HG02852 (cell line): ENCODE measurements around the gene IL1RAPL2.
"Not testable (repeated sequence)": the region's sequence is repeated elsewhere in the genome, so short reads cannot be mapped to it uniquely, and the experiment has no call there.

ENCODE experiments used
- ATAC-seq: cut with Tn5 transposase; IDR thresholded peaks from one replicate; pipeline ENCODE4 v1.9.1; 2021; ENCODE audit warnings: mild to moderate bottlenecking, moderate library complexity; ENCODE audit not compliant: unreplicated experiment

Gene IL1RAPL2

GRCh38 chrX:104565791-104566680 is at the start of gene IL1RAPL2:
IL1RAPL2 (plus strand) TSS chrX:104566199.
- ATAC-seq, result no peak

- no peak for ATAC-seq
Observed at GRCh38 chrX:104522386-104522785, 43.6 kb upstream of the IL1RAPL2 start.

- no peak for ATAC-seq
Observed at GRCh38 chrX:104523858-104524257, 42.1 kb upstream of the IL1RAPL2 start.

- no peak for ATAC-seq
Observed at GRCh38 chrX:104539081-104539480, 26.9 kb upstream of the IL1RAPL2 start.

GRCh38 chrX:104542447-104542846 is 23.6 kb upstream of the IL1RAPL2 start:
- ATAC-seq, result not testable (repeated sequence)

- ATAC-seq, result no peak
Observed at GRCh38 chrX:104564335-104564734, 1.7 kb upstream of the IL1RAPL2 start.

GRCh38 chrX:104564921-104565703 is 887 bp upstream of the IL1RAPL2 start:
- no peak for ATAC-seq

GRCh38 chrX:104566681-104567501 is 892 bp downstream of the IL1RAPL2 start:
- no peak for ATAC-seq

- ATAC-seq, result no peak
Observed at GRCh38 chrX:104567506-104567905, 1.5 kb downstream of the IL1RAPL2 start.

- no peak for ATAC-seq
Observed at GRCh38 chrX:104568304-104568915, 2.4 kb downstream of the IL1RAPL2 start.

- no peak for ATAC-seq
Observed at GRCh38 chrX:104618106-104618895, 52.3 kb downstream of the IL1RAPL2 start.

- no peak for ATAC-seq
Observed at GRCh38 chrX:104621781-104622180, 55.8 kb downstream of the IL1RAPL2 start.

GRCh38 chrX:104641176-104641575 is 75.2 kb downstream of the IL1RAPL2 start:
- no peak for ATAC-seq

- ATAC-seq, result no peak
Observed at GRCh38 chrX:104647084-104647483, 81.1 kb downstream of the IL1RAPL2 start.

GRCh38 chrX:104659005-104659744 is 93.2 kb downstream of the IL1RAPL2 start:
- no peak for ATAC-seq

- ATAC-seq, result no peak
Observed at GRCh38 chrX:104660092-104660491, 94.1 kb downstream of the IL1RAPL2 start.

- no peak for ATAC-seq
Observed at GRCh38 chrX:104662694-104663093, 96.7 kb downstream of the IL1RAPL2 start.

- ATAC-seq, result no peak
Observed at GRCh38 chrX:104665691-104666090, 99.7 kb downstream of the IL1RAPL2 start.

- no peak for ATAC-seq
Observed at GRCh38 chrX:104668550-104668949, 102.6 kb downstream of the IL1RAPL2 start.
